PC-9 (cell line): ENCODE measurements around the gene TIGD1. TPM values are rescaled to one million over a fixed set of nuclear protein-coding genes. Genes with fewer than 3 reads are reported as not detected.

Experiments
- BruUV-seq: library from RNA; stranded (reverse); fragments of 400-500 nt; replicated peaks from 2 replicates; lab custom pipeline; 2021; lab: Mats Ljungman, UMichigan
- CTCF ChIA-PET: fragments of 300-600 bp; sonication (Branson Sonifier 250); formaldehyde crosslinking; loops from one replicate; lab custom pipeline; 2022; ENCODE audit warnings: antibody characterized with exemption; lab: Charles Lee
- POLR2A ChIA-PET: fragments of 300-600 bp; sonication (Branson Sonifier 250); formaldehyde crosslinking; loops from one replicate; lab custom pipeline; 2022; ENCODE audit warnings: antibody characterized with exemption; ENCODE audit not compliant: unreplicated experiment; lab: Charles Lee
- DNase-seq, 2 experiments: peaks; one replicate each; pipeline versions ENCODE4 v3.0.0 to v3.0.0-alpha.2; 2015 to 2022; ENCODE audit warnings: mixed read lengths in 1 of 2
- H2AFZ ChIP-seq: fragments of 200-600 bp; sonication (generic); 2 replicates; pipeline ENCODE4 v1.8.1; 2017; ENCODE audit warnings: antibody characterized with exemption
- H3F3A ChIP-seq: fragments of 200-600 bp; sonication (generic); 2 replicates; pipeline ENCODE4 v1.8.1; 2017; ENCODE audit warnings: antibody characterized with exemption, mild to moderate bottlenecking, low read depth; ENCODE audit not compliant: insufficient read depth
- H3K27ac ChIP-seq: fragments of 200-600 bp; sonication (generic); 2 replicates; pipeline ENCODE4 v1.6.1; 2016; ENCODE audit warnings: mixed run types
- H3K27me3 ChIP-seq: fragments of 200-600 bp; sonication (generic); 2 replicates; pipeline ENCODE4 v1.6.1; 2016; ENCODE audit warnings: low read depth, mixed run types; ENCODE audit not compliant: insufficient read depth
- H3K36me3 ChIP-seq: fragments of 200-600 bp; sonication (generic); 2 replicates; pipeline ENCODE4 v1.6.1; 2016; ENCODE audit warnings: low read depth, mixed run types
- H3K4me1 ChIP-seq: fragments of 200-600 bp; sonication (generic); replicated peaks from 2 replicates; pipeline ENCODE4 v1.6.1; 2016; ENCODE audit warnings: mixed run types; ENCODE audit not compliant: insufficient read depth
- H3K4me2 ChIP-seq: fragments of 200-600 bp; sonication (generic); 2 replicates; pipeline ENCODE4 v1.6.1; 2017; ENCODE audit warnings: mixed run types
- H3K4me3 ChIP-seq: fragments of 200-600 bp; sonication (generic); 2 replicates; pipeline ENCODE4 v1.6.1; 2016; ENCODE audit warnings: mixed run types
- H3K79me2 ChIP-seq: fragments of 200-600 bp; sonication (generic); 2 replicates; pipeline ENCODE4 v1.6.1; 2017; ENCODE audit warnings: low read depth, mixed run types
- H3K9me2 ChIP-seq: fragments of 200-600 bp; sonication (generic); 2 replicates; pipeline ENCODE4 v1.8.1; 2017; ENCODE audit warnings: mild to moderate bottlenecking; ENCODE audit not compliant: insufficient read depth
- H3K9me3 ChIP-seq: fragments of 200-600 bp; sonication (generic); 2 replicates; pipeline ENCODE4 v1.8.1; 2016; ENCODE audit warnings: low read depth; ENCODE audit not compliant: insufficient read depth
- H4K20me1 ChIP-seq: fragments of 200-600 bp; sonication (generic); 2 replicates; pipeline ENCODE4 v1.8.1; 2017; ENCODE audit not compliant: insufficient read depth
- CTCF ChIP-seq: fragments of 200-600 bp; sonication (generic); conservative IDR thresholded peaks from 2 replicates; pipeline ENCODE4 v1.6.1; 2017; ENCODE audit warnings: mixed run types, antibody characterized with exemption, mild to moderate bottlenecking, moderate library complexity
- EZH2 ChIP-seq: fragments of 200-600 bp; sonication (generic); IDR thresholded peaks from 2 replicates; pipeline ENCODE4 v1.8.0; 2017; ENCODE audit warnings: antibody characterized with exemption, low read depth
- intact Hi-C: fragments of 100-400 bp; cut with micrococcal nuclease; formaldehyde crosslinking; loops from one replicate; pipeline ENCODE4 v1.10.0; 2022; ENCODE audit not compliant: unreplicated experiment
- total RNA-seq: library from RNA; stranded (reverse); gene quantifications from 2 replicates; pipeline ENCODE4 v1.2.3, GENCODE V29; 2021

TIGD1 gene
- total RNA-seq, 1 experiment from 2014 or later, result 12.7 TPM

DNA sequence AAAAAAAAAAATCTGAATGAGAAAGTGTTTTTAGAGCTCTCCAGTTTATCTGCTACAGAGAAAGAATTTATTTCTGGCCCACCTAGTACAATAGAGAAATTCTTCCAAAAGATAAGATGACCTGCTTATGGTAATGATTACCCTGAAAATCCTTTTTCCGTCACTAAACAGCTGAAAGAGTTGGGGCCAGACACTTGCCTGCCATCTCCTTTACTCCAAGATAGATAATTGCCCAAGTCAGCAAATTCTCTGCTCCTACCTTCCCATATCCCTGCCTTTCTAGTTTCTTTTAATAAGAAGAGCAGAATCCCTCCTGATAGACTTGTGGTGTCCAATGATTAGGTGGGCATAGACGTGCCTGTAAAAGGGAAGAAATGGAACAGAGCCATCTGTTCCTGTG lies 28.3 kb upstream of the TIGD1 start:
- Histone ChIP-seq H4K20me1 (no peaks in the 10 kb centered on the region), H3K9me2 (no peaks in the 10 kb centered on the region), H3K4me2 (no peak overlapping the region), H2AFZ (no peak overlapping the region), H3K4me3 (no peak overlapping the region), H3K36me3 (no peaks in the 10 kb centered on the region), H3K79me2 (no peaks in the 10 kb centered on the region), H3K4me1 (no peaks in the 10 kb centered on the region), H3F3A (no peaks in the 10 kb centered on the region), H3K9me3 (no peaks in the 10 kb centered on the region), H3K27ac (no peak overlapping the region), H3K27me3 (no peaks in the 10 kb centered on the region)
- BruUV-seq, result no TSS peak
- ChIA-PET POLR2A (no interaction called here), CTCF (interaction anchor here (0.6 kb wide), 1 partner anchor 27 kb away, joined by 16 read pairs; no protein-coding TSS in a partner anchor)
- TF ChIP-seq EZH2 (no peak), CTCF (no peak)
- no peak for DNase-seq
- intact Hi-C loops, result no loop called here

DNA sequence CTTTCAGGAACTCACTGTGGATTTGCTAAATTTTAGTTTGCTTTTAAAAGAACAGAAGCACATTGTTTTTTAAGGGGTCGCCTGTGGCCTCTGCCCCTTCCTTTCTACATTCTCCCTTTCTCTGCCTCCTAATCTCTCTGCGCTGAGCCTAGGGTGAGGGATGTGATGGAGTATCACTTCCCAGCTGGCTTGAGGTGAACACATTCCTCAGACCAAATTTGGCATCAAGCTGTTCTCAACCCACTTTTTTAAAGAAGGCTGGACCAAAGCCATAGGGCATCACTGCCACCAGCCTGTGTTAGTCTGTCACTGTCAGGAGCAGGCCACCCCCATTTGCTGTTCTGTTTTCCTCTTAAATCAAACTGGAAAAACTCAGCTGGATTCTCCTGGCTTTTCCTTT lies 27.5 kb upstream of the TIGD1 start:
- ChIA-PET CTCF (no interaction called here), POLR2A (no interaction called here)
- H3K36me3 ChIP-seq, result no peaks in the 10 kb centered on the region
- H3K27ac ChIP-seq, result no peak overlapping the region
- H3K4me2 ChIP-seq, result no peak overlapping the region
- H4K20me1 ChIP-seq, result no peaks in the 10 kb centered on the region
- H2AFZ ChIP-seq, result no peak overlapping the region
- no peaks in the 10 kb centered on the region for H3F3A ChIP-seq
- no peaks in the 10 kb centered on the region for H3K79me2 ChIP-seq
- no peak overlapping the region for H3K4me3 ChIP-seq
- DNase-seq, result no peak
- no peaks in the 10 kb centered on the region for H3K9me3 ChIP-seq
- TF ChIP-seq CTCF, result no peak
- TF ChIP-seq EZH2, result no peak
- BruUV-seq, result no TSS peak
- intact Hi-C loops, result no loop called here
- no peaks in the 10 kb centered on the region for H3K27me3 ChIP-seq
- no peaks in the 10 kb centered on the region for H3K9me2 ChIP-seq
- H3K4me1 ChIP-seq, result no peaks in the 10 kb centered on the region

DNA sequence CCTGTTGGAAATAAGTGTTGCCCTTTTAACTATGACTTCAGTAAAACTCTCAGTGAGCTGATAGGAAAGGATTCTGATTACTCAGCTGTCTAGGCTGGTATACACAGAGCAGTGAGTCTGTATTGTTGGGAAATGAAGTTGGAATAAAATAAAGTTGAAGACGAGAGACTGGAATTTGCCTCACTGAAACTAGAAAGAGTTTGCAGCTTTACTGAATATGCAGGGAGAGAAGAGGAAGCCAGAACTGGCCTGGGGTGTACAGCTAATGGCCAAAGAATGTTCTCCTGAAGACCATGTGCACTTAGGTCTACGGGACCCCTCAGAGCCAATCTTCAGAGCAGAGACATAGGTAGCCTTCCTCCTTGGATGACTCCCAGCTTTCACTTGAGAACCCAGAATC lies 26.6 kb upstream of the TIGD1 start:
- intact Hi-C loops, result no loop called here
- H3K27me3 ChIP-seq, result no peaks in the 10 kb centered on the region
- no peak overlapping the region for H3K27ac ChIP-seq
- no peak overlapping the region for H2AFZ ChIP-seq
- no peaks in the 10 kb centered on the region for H3K4me1 ChIP-seq
- H3K79me2 ChIP-seq, result no peaks in the 10 kb centered on the region
- ChIA-PET CTCF (no interaction called here), POLR2A (no interaction called here)
- no TSS peak for BruUV-seq
- no peaks in the 10 kb centered on the region for H3K9me3 ChIP-seq
- TF ChIP-seq CTCF (no peak), EZH2 (no peak)
- no peaks in the 10 kb centered on the region for H3F3A ChIP-seq
- no peaks in the 10 kb centered on the region for H3K9me2 ChIP-seq
- no peak overlapping the region for H3K4me3 ChIP-seq
- H3K4me2 ChIP-seq, result no peak overlapping the region
- DNase-seq, result no peak
- no peaks in the 10 kb centered on the region for H3K36me3 ChIP-seq
- no peaks in the 10 kb centered on the region for H4K20me1 ChIP-seq
